H1 (cell line): ENCODE results near the gene SWI5. TPM values are rescaled to one million over a fixed set of nuclear protein-coding genes. Genes with fewer than 3 reads are reported as not detected.

Experiments
- CTCF ChIA-PET: fragments of 300-600 bp; sonication (Branson Sonifier 250); formaldehyde crosslinking; loops from one replicate; lab custom pipeline; 2021; ENCODE audit not compliant: partially characterized antibody; lab: Charles Lee
- POLR2A ChIA-PET: fragments of 300-600 bp; sonication (Branson Sonifier 250); formaldehyde crosslinking; loops from one replicate; lab custom pipeline; 2021; ENCODE audit warnings: inconsistent platforms; ENCODE audit not compliant: partially characterized antibody; lab: Charles Lee
- DNase-seq, 2 experiments: peaks; one replicate each; pipeline versions ENCODE4 v3.0.0 to v3.0.0-alpha.2; 2010 to 2022; ENCODE audit warnings: low spot score in 2 of 2, low read depth in 1 of 2, mixed read lengths in 1 of 2
- FAIRE-seq: peaks from 2 replicates; lab custom pipeline; 2011; peaks lifted over from hg19 to GRCh38; lab: Jason Lieb, UNC
- H2AFZ ChIP-seq: 2 replicates; pipeline ENCODE4 v1.8.1; 2012; ENCODE audit warnings: low read length, inconsistent platforms
- H2AK5ac ChIP-seq: 2 replicates; pipeline ENCODE4 v1.6.1; 2013; ENCODE audit warnings: low read depth, low read length
- H2BK120ac ChIP-seq: replicated peaks from 2 replicates; pipeline ENCODE3; 2013; ENCODE audit warnings: low read depth, low read length, inconsistent platforms
- H2BK12ac ChIP-seq: 2 replicates; pipeline ENCODE4 v1.6.1; 2013; ENCODE audit warnings: low read depth, low read length
- H2BK15ac ChIP-seq: 2 replicates; pipeline ENCODE4 v1.6.1; 2013; ENCODE audit warnings: low read length
- H2BK20ac ChIP-seq: 2 replicates; pipeline ENCODE4 v1.6.1; 2013; ENCODE audit warnings: low read length
- H2BK5ac ChIP-seq: 2 replicates; pipeline ENCODE4 v1.6.1; 2013; ENCODE audit warnings: low read depth, low read length
- H3K14ac ChIP-seq: 2 replicates; pipeline ENCODE4 v1.6.1; 2013; ENCODE audit warnings: inconsistent platforms; ENCODE audit not compliant: insufficient read length
- H3K18ac ChIP-seq: 2 replicates; pipeline ENCODE4 v1.6.1; 2013; ENCODE audit warnings: low read length; ENCODE audit errors: extremely low read depth
- H3K23ac ChIP-seq: 2 replicates; pipeline ENCODE4 v1.6.1; 2013; ENCODE audit warnings: inconsistent platforms; ENCODE audit not compliant: insufficient read length
- H3K23me2 ChIP-seq: 2 replicates; pipeline ENCODE4 v1.6.1; 2013; ENCODE audit warnings: low read depth, low read length
- H3K27ac ChIP-seq: 2 replicates; pipeline ENCODE4 v1.6.1; 2011; ENCODE audit warnings: low read depth, low read length, inconsistent platforms
- H3K27me3 ChIP-seq, 4 experiments: replicated peaks in 1 of 4; 1 replicate in 1 of 4; 2 replicates in 3 of 4; pipeline versions ENCODE4 v1.6.1 to v1.8.1; 2011 to 2013; ENCODE audit warnings: low read length in 3 of 4, mild to moderate bottlenecking in 3 of 4, inconsistent platforms in 2 of 4, mixed read lengths in 2 of 4, moderate library complexity in 1 of 4; ENCODE audit not compliant: control insufficient read depth in 3 of 4, insufficient read depth in 3 of 4; ENCODE audit errors: extremely low read depth in 1 of 4
- H3K36me3 ChIP-seq, 4 experiments: 2 replicates each; pipeline versions ENCODE4 v1.6.1 to v1.8.1; 2011 to 2013; ENCODE audit warnings: mild to moderate bottlenecking in 4 of 4, low read length in 3 of 4, moderate library complexity in 2 of 4, control low read depth in 1 of 4, inconsistent platforms in 1 of 4; ENCODE audit not compliant: insufficient read depth in 4 of 4, control insufficient read depth in 2 of 4
- H3K4ac ChIP-seq: replicated peaks from 2 replicates; pipeline ENCODE3; 2013; ENCODE audit warnings: low read length, low read depth, mixed read lengths, inconsistent platforms; ENCODE audit not compliant: insufficient read length
- H3K4me1 ChIP-seq, 4 experiments: replicated peaks in 1 of 4; 1 replicate in 1 of 4; 2 replicates in 3 of 4; pipeline versions ENCODE4 v1.6.1 to v1.8.1; 2011 to 2013; ENCODE audit warnings: low read length in 3 of 4, inconsistent platforms in 2 of 4, mixed read lengths in 1 of 4; ENCODE audit not compliant: insufficient read depth in 4 of 4, control insufficient read depth in 3 of 4
- H3K4me2 ChIP-seq, 2 experiments: 2 replicates each; pipeline versions ENCODE4 v1.6.1 to v1.8.1; 2011 to 2013; ENCODE audit warnings: low read depth in 2 of 2, low read length in 2 of 2, control low read depth in 1 of 2, inconsistent platforms in 1 of 2, mild to moderate bottlenecking in 1 of 2; ENCODE audit not compliant: insufficient read depth in 1 of 2
- H3K4me3 ChIP-seq, 4 experiments: fragments of 200-600, 300-600 bp in 1 of 4; sonication (generic), shearing (Covaris generic), sonication (Bioruptor Twin) in 1 of 4; 2 replicates each; pipeline versions ENCODE4 v1.5.1 to v1.8.1; 2011 to 2016; ENCODE audit warnings: low read length in 4 of 4, low read depth in 3 of 4, control low read depth in 2 of 4, inconsistent platforms in 2 of 4, mild to moderate bottlenecking in 2 of 4, mixed read lengths in 1 of 4, moderate library complexity in 1 of 4; ENCODE audit not compliant: insufficient read depth in 2 of 4; ENCODE audit errors: extremely low read depth in 1 of 4
- H3K56ac ChIP-seq: replicated peaks from 2 replicates; pipeline ENCODE3; 2013; ENCODE audit warnings: low read depth, mild to moderate bottlenecking, mixed read lengths, low read length, inconsistent platforms; ENCODE audit not compliant: insufficient read length
- H3K79me1 ChIP-seq: 2 replicates; pipeline ENCODE4 v1.6.1; 2013; ENCODE audit warnings: low read depth, low read length, control low read depth
- H3K79me2 ChIP-seq, 2 experiments: 2 replicates each; pipeline versions ENCODE4 v1.6.1 to v1.8.1; 2012 to 2013; ENCODE audit warnings: low read length in 2 of 2, mild to moderate bottlenecking in 2 of 2, inconsistent platforms in 1 of 2; ENCODE audit not compliant: insufficient read depth in 2 of 2, control insufficient read depth in 1 of 2
- H3K9ac ChIP-seq, 4 experiments: replicated peaks in 1 of 4; 1 replicate in 1 of 4; 2 replicates in 3 of 4; pipeline versions ENCODE4 v1.6.1 to v1.8.1; 2011 to 2013; ENCODE audit warnings: low read depth in 3 of 4, low read length in 3 of 4, control low read depth in 2 of 4, mild to moderate bottlenecking in 2 of 4, moderate library complexity in 2 of 4, inconsistent platforms in 1 of 4; ENCODE audit errors: extremely low read depth in 1 of 4
- H3K9me3 ChIP-seq, 2 experiments: 2 replicates each; pipeline versions ENCODE4 v1.6.1 to v1.8.1; 2012 to 2013; ENCODE audit warnings: mild to moderate bottlenecking in 2 of 2, moderate library complexity in 2 of 2, control low read depth in 1 of 2, inconsistent platforms in 1 of 2, low read depth in 1 of 2, low read length in 1 of 2, mixed read lengths in 1 of 2; ENCODE audit not compliant: insufficient read depth in 2 of 2
- H4K20me1 ChIP-seq, 2 experiments: replicated peaks in 1 of 2; 2 replicates each; pipeline versions ENCODE3 to v1.8.1; 2011 to 2013; ENCODE audit warnings: inconsistent platforms in 2 of 2, low read length in 2 of 2, mild to moderate bottlenecking in 1 of 2; ENCODE audit not compliant: insufficient read depth in 2 of 2, control insufficient read depth in 1 of 2
- H4K5ac ChIP-seq: 2 replicates; pipeline ENCODE4 v1.6.1; 2013; ENCODE audit warnings: low read length, low read depth, mixed read lengths, inconsistent platforms; ENCODE audit not compliant: insufficient read length
- H4K8ac ChIP-seq: 2 replicates; pipeline ENCODE4 v1.8.0; 2013; ENCODE audit warnings: mild to moderate bottlenecking, moderate library complexity, low read length, inconsistent platforms; ENCODE audit not compliant: insufficient read depth; ENCODE audit errors: extremely low read depth
- H4K91ac ChIP-seq: replicated peaks from 2 replicates; pipeline ENCODE3; 2013; ENCODE audit warnings: low read length, mixed read lengths, inconsistent platforms; ENCODE audit not compliant: insufficient read length
- CHD2 ChIP-seq: IDR thresholded peaks from 2 replicates; pipeline ENCODE4 v1.6.1; 2012; ENCODE audit warnings: low read length, improper control_type of control experiment
- CREB1 ChIP-seq: IDR thresholded peaks from 2 replicates; pipeline ENCODE4 v1.6.1; 2012; ENCODE audit warnings: inconsistent platforms
- NRF1 ChIP-seq: IDR thresholded peaks from 2 replicates; pipeline ENCODE4 v1.6.1; 2011; ENCODE audit warnings: mild to moderate bottlenecking, low read depth, low read length, improper control_type of control experiment
- RXRA ChIP-seq: IDR thresholded peaks from 2 replicates; pipeline ENCODE4 v1.6.1; 2011; ENCODE audit warnings: low read depth, mild to moderate bottlenecking, low read length, moderate library complexity; ENCODE audit not compliant: insufficient read depth
- SIN3A ChIP-seq, 2 experiments: IDR thresholded peaks in 1 of 2; conservative IDR thresholded peaks in 1 of 2; 2 replicates each; pipeline ENCODE4 v1.6.1; 2011 to 2012; ENCODE audit warnings: low read length in 2 of 2, improper control_type of control experiment in 1 of 2, low read depth in 1 of 2, mild to moderate bottlenecking in 1 of 2
- WGBS, 2 experiments: shearing (Covaris generic) in 1 of 2; methylation state at CpG; one replicate each; pipeline versions ENCODE4 v1.1.6 to v1.1.7; 2013 to 2015; ENCODE audit warnings: low lambda C conversion rate in 2 of 2, mixed read lengths in 2 of 2, inconsistent platforms in 1 of 2, low coverage in 1 of 2, missing lambda C conversion rate in 1 of 2; ENCODE audit not compliant: insufficient replicate concordance in 2 of 2, insufficient coverage in 1 of 2, insufficient read length in 1 of 2; ENCODE audit errors: extremely low coverage in 1 of 2, missing lambda C conversion rate in 1 of 2; 5-methylcytosine and 5-hydroxymethylcytosine counted together
- polyA plus RNA-seq, 7 experiments: library from polyadenylated mRNA; depleted of rRNA in 3 of 7; stranded (reverse) in 5 of 7; unstranded in 2 of 7; fragments of >200 nt in 5 of 7; fragments of 200-250 nt in 2 of 7; gene quantifications; 1 replicate in 5 of 7; 2 replicates in 1 of 7; 4 replicates in 1 of 7; pipeline versions ENCODE4 v1.2.1 to v1.2.3, GENCODE V29; 2011 to 2013; ENCODE audit warnings: missing spikeins in 2 of 7, mixed read lengths in 2 of 7
- total RNA-seq: library from RNA; stranded (reverse); fragmentation: NEBNext Ultra II Directional; extraction: Animal tissue kit (Norgen Biotek cat#: 25700); gene quantifications from 2 replicates; pipeline ENCODE4 v1.2.1, GENCODE V29; 2021

Gene SWI5
- total and polyA plus RNA-seq, 2 of the 8 experiments (the other 6 are each of a cell fraction or from before 2014, with no cell fraction given), result 29.0 to 59.5 TPM

DNA sequence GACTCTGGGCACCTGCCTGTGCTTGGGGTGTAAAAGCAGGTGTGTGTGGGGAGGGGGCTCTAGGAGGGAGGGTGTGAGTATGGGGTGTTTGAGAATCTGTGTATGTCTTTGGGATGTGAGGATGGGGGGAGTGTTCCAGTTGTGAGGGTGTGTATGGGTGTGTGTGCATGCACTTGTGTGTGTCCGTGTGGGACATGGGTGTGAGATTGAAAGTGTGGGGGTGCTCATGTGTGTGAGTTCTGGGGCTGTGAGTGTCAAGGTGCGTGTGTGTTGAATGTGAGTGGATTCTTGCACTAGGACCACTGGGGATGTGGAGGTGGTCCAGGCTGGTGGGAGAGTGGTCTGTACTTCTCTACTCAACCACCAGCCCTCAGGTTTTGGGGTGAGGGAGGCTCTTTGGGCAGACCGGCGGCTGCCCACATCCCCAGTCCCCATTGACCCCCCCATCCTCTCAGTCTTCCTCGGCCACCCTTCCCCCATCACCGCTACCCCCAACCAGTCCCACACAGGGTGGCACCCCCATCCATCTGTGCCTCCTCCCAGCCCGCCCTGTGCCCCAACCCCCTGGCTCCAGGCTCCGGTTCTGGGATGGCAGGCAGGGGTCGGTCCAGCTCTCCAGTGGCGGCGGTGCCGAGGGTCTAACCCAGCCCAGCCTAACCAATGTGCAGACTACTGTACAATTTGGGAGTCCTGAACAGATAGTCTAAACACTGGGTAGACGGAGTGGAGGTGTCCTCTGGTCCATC is 31.8 kb upstream of the SWI5 start:
- Histone ChIP-seq H3K4me2 (peak overlapping the region in 1 of 2 experiments; percentile 14; a peak in 2 of 4 replicates), H3K27me3 (no peaks in the 10 kb centered on the region), H4K5ac (no peak overlapping the region), H2AFZ (no peak overlapping the region), H2BK5ac (no peak overlapping the region; the same call in 1 of the 2 replicates), H2AK5ac (peak overlapping the region; percentile 90; the same call in 1 of the 2 replicates), H3K23me2 (peaks cover 7% of the 10 kb centered on the region; the same call in 1 of the 2 replicates), H3K9ac (no peak overlapping the region), H3K23ac (no peak overlapping the region), H3K36me3 (peaks cover 0 to 11% (median 3%) of the 10 kb centered on the region in 4 experiments; a peak in 2 of 8 replicates), H3K18ac (no peak overlapping the region), H4K8ac (peak overlapping the region; percentile 89; the same call in 1 of the 2 replicates), H3K79me1 (no peaks in the 10 kb centered on the region), H2BK15ac (peak overlapping the region; percentile 88; the same call in 1 of the 2 replicates), H3K4me3 (no peak overlapping the region; a peak in 1 of 8 replicates), H3K4ac (no peak overlapping the region), H2BK12ac (peak overlapping the region; percentile 84; the same call in 1 of the 2 replicates), H4K20me1 (peaks cover 2 to 6% of the 10 kb centered on the region in 2 experiments), H3K4me1 (peaks cover 3 to 19% (median 10%) of the 10 kb centered on the region in 4 experiments), H3K9me3 (no peaks in the 10 kb centered on the region), H2BK20ac (no peak overlapping the region), H3K79me2 (no peaks in the 10 kb centered on the region), H3K27ac (no peak overlapping the region), H2BK120ac (peak overlapping the region; percentile 22), H4K91ac (peak overlapping the region; percentile 85), H3K56ac (no peak overlapping the region), H3K14ac (peak overlapping the region; percentile 49)
- TF ChIP-seq SIN3A (conservative IDR thresholded peaks at IDR 0.05 in 1 of 2, IDR thresholded peaks at IDR 0.05 in 1 of 2; ENCODE audit: low read depth in 1 of 2, low read length in 2 of 2) (no peak), CHD2 (no peak), CREB1 (no peak), RXRA (no peak), NRF1 (no peak)
- CTCF ChIA-PET, result interaction anchor here (4.1 kb wide), 1 partner anchor 11 kb away, joined by 22 read pairs; no protein-coding TSS in a partner anchor
- FAIRE-seq (no peak), DNase-seq (no peak)
- POLR2A ChIA-PET, result interaction anchor here (0.9 to 1.3 kb wide), 4 partner anchors 11 to 37 kb away, joined by 3 to 5 read pairs (median 3); no protein-coding TSS in a partner anchor
- WGBS, 2 experiments, result 89% methylated on average over 10 of the region's 13 CpGs; no CpG with 5 or more reads in 1 of the 2 experiments
